GM19452 (cell line): ENCODE measurements around the gene WDR45B.

ENCODE experiments used
- ATAC-seq: cut with Tn5 transposase; IDR thresholded peaks from one replicate; pipeline ENCODE4 v1.9.1; 2021; ENCODE audit not compliant: unreplicated experiment

Gene WDR45B

GRCh38 chr17:82648165-82648668, at the start of gene WDR45B:
TSS of gene WDR45B (minus strand) at chr17:82648444. CDS start at chr17:82648340, 104 bp downstream.
- peak; percentile 84 for ATAC-seq

- ATAC-seq, result no peak
Observed at GRCh38 chr17:82697808-82698064, 49.5 kb upstream of the WDR45B start.

- no peak for ATAC-seq
Observed at GRCh38 chr17:82696916-82697807, 48.9 kb upstream of the WDR45B start.

GRCh38 chr17:82696259-82696658, 48.0 kb upstream of the WDR45B start:
- ATAC-seq, result no peak

GRCh38 chr17:82694647-82695046, 46.4 kb upstream of the WDR45B start:
- no peak for ATAC-seq

GRCh38 chr17:82693168-82693867, 45.1 kb upstream of the WDR45B start:
- no peak for ATAC-seq

GRCh38 chr17:82692268-82692667, 44.0 kb upstream of the WDR45B start:
- no peak for ATAC-seq

- no peak for ATAC-seq
Observed at GRCh38 chr17:82691714-82692113, 43.5 kb upstream of the WDR45B start.

- ATAC-seq, result no peak
Observed at GRCh38 chr17:82690786-82691489, 42.7 kb upstream of the WDR45B start.

- ATAC-seq, result no peak
Observed at GRCh38 chr17:82689077-82689476, 40.8 kb upstream of the WDR45B start.

GRCh38 chr17:82687871-82688270, 39.6 kb upstream of the WDR45B start:
- ATAC-seq, result no peak

- ATAC-seq, result no peak
Observed at GRCh38 chr17:82687375-82687861, 39.2 kb upstream of the WDR45B start.

GRCh38 chr17:82686366-82687324, 38.4 kb upstream of the WDR45B start:
- no peak for ATAC-seq

GRCh38 chr17:82685291-82685690, 37.0 kb upstream of the WDR45B start:
- ATAC-seq, result no peak

- no peak for ATAC-seq
Observed at GRCh38 chr17:82684228-82684841, 36.1 kb upstream of the WDR45B start.

GRCh38 chr17:82683534-82683933, 35.3 kb upstream of the WDR45B start:
- ATAC-seq, result no peak

GRCh38 chr17:82681547-82681946, 33.3 kb upstream of the WDR45B start:
- no peak for ATAC-seq

- no peak for ATAC-seq
Observed at GRCh38 chr17:82679586-82680465, 31.6 kb upstream of the WDR45B start.
